GM21528 (cell line): Measurements from ENCODE around the gene MYOF.
A peak's percentile ranks its signal among the peaks of the same experiment; 100 is the strongest.

Source experiments
- ATAC-seq: cut with Tn5 transposase; IDR thresholded peaks from one replicate; pipeline ENCODE4 v1.9.1; 2021; ENCODE audit warnings: mild to moderate bottlenecking, moderate library complexity; ENCODE audit not compliant: unreplicated experiment, low FRiP score

The MYOF gene

DNA sequence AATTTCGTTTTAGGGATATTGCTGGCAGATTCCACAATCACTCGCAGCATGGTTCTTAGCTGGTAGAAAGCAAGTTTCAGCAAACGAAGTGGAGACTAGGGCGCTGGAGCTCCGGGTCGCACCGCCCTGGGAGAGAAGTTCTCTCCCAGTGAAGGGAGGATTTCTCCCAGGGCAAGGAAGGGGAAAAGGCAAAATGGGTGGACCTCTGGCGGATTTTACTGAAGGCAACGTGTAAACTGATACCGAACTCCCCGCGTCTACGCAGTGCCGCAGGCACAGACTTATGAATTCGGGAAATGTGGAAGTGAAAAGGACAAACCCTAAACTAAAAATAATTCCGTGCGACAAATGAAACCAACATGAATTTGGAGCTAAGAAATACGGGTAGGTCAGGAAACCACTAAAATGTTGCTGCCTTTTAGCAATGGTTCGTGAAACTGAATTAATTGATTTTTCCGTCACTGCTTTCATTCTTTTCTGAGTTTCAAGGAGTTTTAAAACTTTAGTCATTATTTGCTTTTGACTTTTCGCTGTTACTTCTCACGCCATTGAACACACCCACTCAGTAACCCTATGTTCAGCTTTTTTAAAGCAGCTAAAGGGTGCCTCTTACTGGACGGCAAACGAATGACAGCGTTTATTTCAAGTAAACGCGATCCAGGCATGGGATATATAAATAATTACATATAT, at the start of gene MYOF:
TSS of gene MYOF (minus strand) at position 190 of the 690 bp plus-strand sequence. CDS start at position 50, 140 bp downstream.
- peak; percentile 79 for ATAC-seq

GRCh38 chr10:93518531-93518930, 36.4 kb upstream of the MYOF start:
- ATAC-seq = no peak

DNA sequence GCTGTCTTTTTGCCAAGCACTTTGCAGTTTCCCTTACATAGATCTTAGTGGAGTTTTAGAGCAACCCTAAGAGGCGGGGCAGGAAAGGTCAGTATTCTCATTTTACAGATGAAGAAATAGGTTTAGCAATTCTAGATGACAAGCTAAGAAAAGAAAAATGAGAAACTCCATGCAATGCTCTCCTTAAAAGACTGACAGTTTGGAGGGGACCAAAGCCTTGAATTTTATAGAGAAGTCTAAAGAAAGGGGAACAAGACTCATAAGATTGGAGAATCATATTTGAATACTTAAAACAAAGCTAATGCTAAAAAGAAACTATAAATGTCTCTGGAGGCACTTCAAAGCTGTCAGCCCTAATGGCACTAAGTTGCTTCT, 33.9 kb upstream of the MYOF start:
- ATAC-seq = no peak

DNA sequence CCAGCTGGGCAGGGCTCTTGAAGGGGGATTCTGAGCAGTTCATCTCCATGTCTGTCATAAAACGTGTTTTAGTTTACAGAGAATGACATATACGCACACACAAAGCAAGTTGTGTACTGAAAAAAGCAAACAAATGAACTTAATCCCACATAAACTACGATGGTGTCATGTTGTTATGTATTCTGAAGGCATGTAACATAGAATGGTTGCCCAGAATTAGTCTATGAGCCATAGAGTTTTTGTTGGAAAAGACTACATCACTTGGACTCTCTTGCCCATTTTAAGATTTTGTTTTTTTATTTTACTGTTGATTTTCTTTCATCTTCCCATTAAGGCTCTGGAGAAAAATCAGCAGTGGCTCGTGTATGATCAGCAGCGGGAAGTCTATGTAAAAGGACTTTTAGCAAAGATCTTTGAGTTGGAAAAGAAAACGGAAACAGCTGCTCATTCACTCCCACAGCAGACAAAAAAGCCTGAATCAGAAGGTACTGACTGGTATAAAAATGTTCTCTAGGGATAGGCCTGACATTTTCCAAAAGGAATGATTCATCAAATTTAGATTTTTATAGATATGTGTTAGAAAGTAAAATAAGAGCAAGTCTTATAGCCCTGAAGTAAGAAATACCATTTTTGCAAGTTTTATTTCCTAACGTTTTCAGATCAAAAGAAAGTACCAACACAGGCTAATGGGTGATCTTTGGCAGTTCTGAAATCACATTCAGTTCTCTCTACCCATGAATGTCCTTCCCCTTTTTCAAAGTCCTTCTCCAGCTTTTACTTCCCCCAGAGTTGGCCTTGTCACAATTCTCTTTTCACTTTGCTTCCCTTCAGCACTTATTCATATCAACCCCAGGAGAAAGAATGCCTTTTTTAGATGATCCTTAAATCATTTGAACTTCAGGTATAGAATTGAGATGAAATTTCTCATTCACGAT, 33.2 kb upstream of the MYOF start:
- no peak for ATAC-seq

DNA sequence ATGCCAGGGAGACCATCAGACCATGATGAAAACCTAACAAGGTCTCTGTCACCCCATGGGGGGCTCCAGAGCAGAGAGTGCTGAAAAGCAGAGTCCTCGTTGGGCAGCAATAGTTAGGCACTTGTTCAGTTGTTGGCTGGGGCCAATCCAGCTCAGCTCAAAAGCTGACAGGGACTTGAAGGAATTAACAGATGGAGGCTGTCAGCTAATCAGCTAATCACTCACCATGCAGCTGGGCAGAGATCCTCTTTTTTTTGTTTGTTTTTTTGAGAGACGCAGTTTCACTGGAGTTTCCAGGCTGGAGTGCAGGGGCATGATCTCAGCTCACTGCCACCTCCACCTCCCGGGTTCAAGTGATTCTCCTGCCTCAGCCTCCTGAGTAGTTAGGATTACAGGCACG, 32.4 kb upstream of the MYOF start:
- no peak for ATAC-seq

DNA sequence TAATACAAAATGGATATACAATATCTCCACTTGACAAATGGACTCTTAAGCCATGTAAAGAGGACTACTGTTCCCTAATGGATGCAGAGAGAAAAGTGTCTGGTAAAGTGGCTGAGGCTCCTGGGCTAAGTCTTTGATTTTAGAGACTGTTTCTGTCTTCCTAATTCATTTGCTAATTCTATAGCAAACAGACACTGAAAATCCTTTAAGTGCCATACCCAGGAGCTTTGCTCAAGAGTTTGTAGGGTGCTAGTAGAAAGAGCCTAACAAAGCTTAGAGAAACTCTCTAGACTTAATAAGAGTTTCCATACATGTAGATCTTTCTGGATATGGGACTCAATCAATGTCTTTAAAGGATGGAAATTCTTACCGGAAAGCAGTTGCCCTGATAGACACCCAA, 31.0 kb upstream of the MYOF start:
- ATAC-seq = no peak

DNA sequence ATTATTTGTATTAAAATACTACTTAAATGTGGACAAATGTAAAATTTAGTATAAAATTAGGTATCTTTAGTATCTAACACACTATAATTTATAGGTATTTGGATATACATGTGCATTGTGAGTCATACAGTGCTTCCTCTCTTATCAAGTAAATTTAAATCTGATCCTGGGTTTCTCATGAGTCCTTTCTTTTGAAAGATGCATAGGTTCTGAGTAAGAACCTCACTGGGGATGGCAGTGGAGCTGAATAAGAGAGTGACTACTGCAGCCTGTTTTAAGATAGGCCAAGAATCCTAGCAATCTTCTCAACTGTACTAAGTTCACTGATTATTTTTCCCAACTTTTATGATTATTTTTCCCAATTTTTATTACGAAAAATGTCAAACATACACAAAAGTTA, 30.4 kb upstream of the MYOF start:
- ATAC-seq = no peak

GRCh38 chr10:93509816-93510215, 27.7 kb upstream of the MYOF start:
- no peak for ATAC-seq

- ATAC-seq = no peak
These were observed 22.9 kb upstream of the MYOF start for GRCh38 chr10:93505075-93505474.

DNA sequence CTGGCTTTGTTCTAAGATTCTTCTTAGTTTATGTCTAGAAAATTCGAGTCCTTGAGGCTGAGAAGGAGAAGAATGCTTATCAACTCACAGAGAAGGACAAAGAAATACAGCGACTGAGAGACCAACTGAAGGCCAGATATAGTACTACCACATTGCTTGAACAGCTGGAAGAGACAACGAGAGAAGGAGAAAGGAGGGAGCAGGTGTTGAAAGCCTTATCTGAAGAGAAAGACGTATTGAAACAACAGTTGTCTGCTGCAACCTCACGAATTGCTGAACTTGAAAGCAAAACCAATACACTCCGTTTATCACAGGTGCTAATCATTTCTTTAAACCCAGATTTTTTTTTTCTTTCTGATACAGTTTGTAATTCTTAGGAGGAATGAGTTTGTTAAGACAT, 20.9 kb upstream of the MYOF start:
- peak; percentile 71 for ATAC-seq

GRCh38 chr10:93501650-93502049, 19.5 kb upstream of the MYOF start:
- no peak for ATAC-seq

GRCh38 chr10:93498166-93498565, 16.0 kb upstream of the MYOF start:
- ATAC-seq = no peak

DNA sequence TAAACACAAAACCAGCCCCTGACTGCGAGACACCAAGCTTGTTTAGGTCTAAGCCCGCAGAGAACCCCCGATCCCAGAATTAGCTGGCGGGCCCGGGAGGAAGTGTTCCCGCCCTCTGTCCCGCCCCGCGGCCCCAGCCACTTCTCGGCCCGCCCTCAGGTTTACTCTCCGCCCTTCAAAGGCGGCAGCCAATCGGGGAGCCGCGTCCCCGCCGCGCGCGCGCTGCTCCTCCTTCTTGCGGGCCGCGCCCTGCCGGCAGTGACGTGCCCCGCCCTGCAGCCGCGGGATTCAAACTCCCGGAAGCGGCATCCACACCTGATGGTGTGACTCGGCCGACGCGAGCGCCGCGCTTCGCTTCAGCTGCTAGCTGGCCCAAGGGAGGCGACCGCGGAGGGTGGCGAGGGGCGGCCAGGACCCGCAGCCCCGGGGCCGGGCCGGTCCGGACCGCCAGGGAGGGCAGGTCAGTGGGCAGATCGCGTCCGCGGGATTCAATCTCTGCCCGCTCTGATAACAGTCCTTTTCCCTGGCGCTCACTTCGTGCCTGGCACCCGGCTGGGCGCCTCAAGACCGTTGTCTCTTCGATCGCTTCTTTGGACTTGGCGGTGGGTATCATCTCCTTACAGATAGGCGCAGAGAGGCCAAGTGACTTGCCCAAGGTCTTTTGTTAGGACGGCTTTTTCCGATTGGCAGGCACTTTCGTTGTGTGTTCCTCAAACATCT, 14.3 kb upstream of the MYOF start, which contains the start of gene CEP55:
TSS of gene CEP55 (plus strand) at position 291 of the 720 bp plus-strand sequence. CDS start 3,440 bp downstream, outside the sequence.
- ATAC-seq = peak; percentile 98

DNA sequence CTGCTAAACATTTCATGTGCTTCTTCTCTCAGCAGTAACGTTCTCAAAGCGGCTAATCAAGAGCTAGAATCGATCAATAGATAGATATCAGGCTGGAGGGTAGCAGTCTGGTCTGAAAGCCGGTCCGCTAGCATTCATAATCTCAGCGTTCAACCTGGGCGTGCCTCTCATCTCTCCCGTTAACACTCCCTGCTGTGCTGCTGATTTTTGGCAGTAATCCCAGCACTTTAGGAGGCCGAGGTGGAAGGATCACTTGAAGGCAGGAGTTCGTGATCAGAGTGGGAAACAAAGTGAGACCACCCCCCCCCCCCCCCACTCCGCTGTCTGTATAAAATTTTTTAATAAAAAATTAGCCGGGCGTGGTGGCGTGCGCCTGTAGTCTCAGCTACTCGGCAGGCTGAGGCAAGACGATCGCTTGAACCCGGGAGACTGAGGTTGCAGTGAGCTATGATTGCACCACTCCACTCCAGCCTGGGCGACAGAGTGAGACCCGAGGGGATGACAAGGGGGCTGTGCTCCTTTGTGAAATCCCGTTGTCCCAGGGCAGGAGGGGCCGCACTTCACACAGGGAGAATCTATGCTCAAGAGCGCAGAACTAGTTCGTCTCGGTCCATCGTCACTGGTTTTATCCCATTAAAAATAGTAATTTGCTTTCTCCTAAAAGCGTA, 13.7 kb upstream of the MYOF start:
- ATAC-seq = peak; percentile 32

DNA sequence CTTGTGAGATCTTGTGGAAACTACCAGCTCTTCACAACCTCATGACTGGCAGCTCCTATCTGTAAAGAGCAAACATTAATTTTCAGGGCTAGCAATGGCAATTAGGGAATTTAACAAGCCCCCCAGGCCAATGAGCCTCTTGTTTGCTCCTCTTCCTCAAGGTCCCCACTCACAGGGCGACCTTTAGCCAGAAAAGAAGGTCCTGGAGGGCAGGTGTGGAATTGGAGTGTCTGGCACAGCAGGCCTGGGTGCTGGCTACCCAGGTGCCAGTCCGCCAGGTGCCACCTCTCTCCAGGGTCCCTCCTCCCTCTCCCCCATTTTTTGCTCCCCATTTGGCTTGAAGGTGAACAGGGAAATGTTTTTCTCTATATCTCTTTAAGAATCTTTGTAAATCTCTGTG, 12.4 kb upstream of the MYOF start:
- ATAC-seq = no peak

DNA sequence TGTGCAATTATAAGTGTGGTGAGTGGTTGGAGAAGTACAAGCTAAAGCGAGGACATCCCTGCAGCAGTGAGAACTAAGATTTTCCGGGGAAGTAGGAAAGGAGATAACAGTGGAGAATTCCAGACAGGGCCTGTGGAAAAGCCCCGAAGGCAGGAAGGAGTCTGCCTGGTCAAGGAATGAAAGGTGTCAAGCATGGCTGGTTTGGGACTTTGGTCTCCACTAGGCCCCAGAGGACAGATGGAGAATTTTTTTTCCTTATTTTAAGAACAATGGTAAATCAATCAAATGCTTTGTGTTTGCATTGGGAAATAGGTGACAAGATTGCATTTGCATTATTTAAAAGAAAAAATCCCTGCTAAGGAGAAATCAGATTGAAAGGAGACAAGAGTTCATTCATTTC, 11.0 kb upstream of the MYOF start:
- ATAC-seq = no peak

DNA sequence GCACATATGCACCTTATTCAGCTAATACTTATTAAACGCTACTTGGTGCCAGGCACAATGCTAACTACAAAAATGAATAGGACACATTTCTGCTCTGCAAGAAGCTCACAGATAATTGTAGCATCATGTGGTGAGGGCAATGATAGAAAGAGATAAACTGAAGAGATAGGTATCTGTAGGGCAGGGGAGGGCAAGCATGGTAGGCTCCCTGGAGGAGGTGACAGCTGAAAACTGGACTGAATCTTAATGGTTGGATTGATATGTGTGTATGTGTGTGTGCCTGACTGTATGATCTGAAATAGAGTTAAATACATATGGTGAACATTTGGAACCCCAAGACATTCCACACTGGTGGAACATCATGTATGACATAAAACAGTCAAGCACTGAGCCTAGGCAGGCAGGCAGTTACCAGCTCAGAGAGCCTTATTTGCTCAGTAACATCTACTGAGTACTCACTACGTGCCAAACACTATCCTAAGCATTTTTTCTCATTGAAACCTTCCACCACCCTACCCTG, 9.5 kb upstream of the MYOF start:
- no peak for ATAC-seq

DNA sequence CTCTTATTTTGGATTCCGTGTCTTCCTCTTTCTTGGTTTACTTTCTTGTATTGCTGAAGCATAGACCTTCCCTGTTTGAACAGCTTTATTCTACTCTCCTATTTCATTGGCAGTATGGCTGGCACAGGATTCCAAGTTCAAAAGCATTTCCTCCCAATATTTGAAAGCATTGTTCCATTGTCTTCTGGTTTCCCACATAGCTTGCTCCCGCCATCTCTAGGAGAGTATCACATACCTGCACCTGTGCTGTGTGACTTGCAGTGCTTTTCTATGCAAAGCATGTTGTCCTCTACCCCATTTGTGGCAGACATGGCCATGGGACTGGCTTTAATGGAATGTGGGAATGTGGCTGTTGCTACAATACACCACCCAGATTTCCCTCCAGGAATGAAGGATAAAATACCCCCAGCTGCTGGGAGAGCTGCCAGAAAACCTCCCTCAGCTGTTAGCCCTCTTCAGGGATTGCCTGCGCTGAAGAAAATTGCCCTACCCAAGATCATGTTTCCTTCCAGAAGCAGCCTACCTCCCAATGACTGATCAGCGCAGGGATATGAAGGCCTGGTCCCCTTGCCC, 6.9 kb upstream of the MYOF start:
- ATAC-seq = no peak

GRCh38 chr10:93485690-93486089, 3.6 kb upstream of the MYOF start:
- ATAC-seq = no peak

DNA sequence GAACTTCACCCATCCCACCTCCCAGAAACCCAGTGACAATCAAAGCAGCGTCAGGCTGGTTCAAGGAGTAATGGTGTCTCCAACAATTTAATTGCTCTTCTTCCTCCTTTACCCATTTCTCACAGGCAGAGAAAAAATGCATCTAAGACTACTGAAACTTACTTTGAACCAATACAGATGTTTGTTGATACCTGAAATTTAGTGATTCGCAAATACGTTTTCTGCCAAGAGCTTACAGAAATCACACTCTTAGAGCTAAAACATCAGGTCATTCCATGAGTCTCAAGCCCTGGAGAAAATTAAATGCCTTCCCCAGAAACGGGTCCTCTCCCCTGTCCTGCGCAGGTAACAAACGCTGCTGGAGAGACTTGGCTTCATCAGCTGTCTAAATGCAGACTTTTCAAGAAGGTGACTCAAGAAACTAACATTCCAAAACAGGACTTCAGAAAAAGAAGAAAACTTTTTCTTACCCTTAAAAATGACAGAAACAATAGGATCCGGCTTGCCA, 443 bp downstream of the MYOF start:
- ATAC-seq = no peak
